Large intestine (tissue), 3 donors: ENCODE results near the gene LAPTM4A. TPM values are rescaled to one million over a fixed set of nuclear protein-coding genes. Genes with fewer than 3 reads are reported as not detected.

Experiments used
- DNase-seq, 2 donors: peaks; one replicate each; pipeline versions ENCODE4 v3.0.0 to v3.0.0-alpha.2; 2013
- H3K27ac ChIP-seq: one replicate; pipeline ENCODE4 v1.5.1; 2013; ENCODE audit warnings: low read length
- H3K27me3 ChIP-seq: 2 replicates; pipeline ENCODE4 v1.6.1; 2013; ENCODE audit warnings: low read length; ENCODE audit not compliant: control insufficient read depth, insufficient read depth
- H3K36me3 ChIP-seq: 2 replicates; pipeline ENCODE4 v1.6.1; 2013; ENCODE audit warnings: low read length; ENCODE audit not compliant: control insufficient read depth, insufficient read depth
- H3K4me1 ChIP-seq: one replicate; pipeline ENCODE4 v1.6.1; 2013; ENCODE audit warnings: low read length; ENCODE audit not compliant: control insufficient read depth, insufficient read depth
- H3K4me3 ChIP-seq: one replicate; pipeline ENCODE4 v1.5.1; 2013; ENCODE audit warnings: low read length
- H3K9me3 ChIP-seq: one replicate; pipeline ENCODE4 v1.6.1; 2013; ENCODE audit warnings: mild to moderate bottlenecking, low read depth, low read length, moderate library complexity; ENCODE audit not compliant: control insufficient read depth
- WGBS: methylation state at CpG from one replicate; pipeline ENCODE4 v1.1.5; 2013; ENCODE audit warnings: low lambda C conversion rate; ENCODE audit not compliant: insufficient coverage; 5-methylcytosine and 5-hydroxymethylcytosine counted together
- polyA plus RNA-seq: library from polyadenylated mRNA; unstranded; fragments of 120-200 nt; gene quantifications from one replicate; pipeline ENCODE4 v1.2.1, GENCODE V29; 2013

The LAPTM4A gene
- polyA plus RNA-seq, 1 donor, result 294 TPM

GRCh38 chr2:20065885-20066602 is 14.6 kb upstream of the LAPTM4A start:
- H3K27ac ChIP-seq, result no peak overlapping the region
- no peaks in the 10 kb centered on the region for H3K9me3 ChIP-seq
- H3K36me3 ChIP-seq, result no peaks in the 10 kb centered on the region
- WGBS, result 100% methylated on average over 1 of the region's 6 CpGs
- H3K27me3 ChIP-seq, result no peaks in the 10 kb centered on the region
- no peak for DNase-seq
- H3K4me1 ChIP-seq, result no peaks in the 10 kb centered on the region
- H3K4me3 ChIP-seq, result no peak overlapping the region

DNA sequence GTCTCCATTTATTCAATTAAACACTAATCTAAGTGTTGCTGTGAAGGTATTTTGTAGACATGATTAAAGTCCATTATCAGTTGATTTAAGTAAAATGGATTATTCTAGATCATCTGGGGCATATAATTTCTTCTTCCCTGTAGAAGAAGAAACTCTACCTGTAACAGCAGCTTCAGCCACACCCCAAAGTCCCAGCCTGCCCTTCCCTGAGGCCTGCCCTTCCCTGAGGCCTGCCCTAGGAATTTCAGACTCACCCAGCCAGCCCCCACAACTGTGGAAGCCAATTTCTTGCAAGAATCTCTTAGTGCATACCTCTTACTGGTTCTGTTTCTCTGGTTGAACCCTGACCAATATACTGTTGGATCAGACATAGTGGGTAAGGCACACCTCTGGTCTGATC is 13.4 kb upstream of the LAPTM4A start:
- H3K27ac ChIP-seq, result no peak overlapping the region
- no peak for DNase-seq
- no peaks in the 10 kb centered on the region for H3K36me3 ChIP-seq
- no peaks in the 10 kb centered on the region for H3K9me3 ChIP-seq
- H3K4me3 ChIP-seq, result no peak overlapping the region
- H3K27me3 ChIP-seq, result no peaks in the 10 kb centered on the region
- no peaks in the 10 kb centered on the region for H3K4me1 ChIP-seq

DNA sequence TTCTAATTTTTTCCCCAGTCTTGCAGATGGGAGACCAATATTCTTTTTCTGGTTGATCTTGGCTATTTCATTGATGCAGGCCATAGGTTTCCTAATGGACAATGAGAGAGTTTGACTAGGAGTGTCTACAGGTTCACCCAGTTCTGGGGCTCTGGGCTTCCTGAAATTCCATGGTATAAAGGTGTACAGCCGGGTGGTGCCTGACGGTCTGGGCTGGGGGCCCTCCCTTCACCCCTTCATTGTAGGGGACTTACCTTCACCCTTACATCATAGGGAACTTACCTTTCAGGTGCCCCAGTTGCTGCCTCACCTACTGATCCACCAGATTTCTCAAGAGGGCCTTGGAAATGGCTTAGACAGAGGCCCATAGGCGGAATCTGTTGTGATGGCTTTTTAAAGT is 13.0 kb upstream of the LAPTM4A start:
- Histone ChIP-seq H3K4me3 (no peak overlapping the region), H3K9me3 (no peaks in the 10 kb centered on the region), H3K4me1 (no peaks in the 10 kb centered on the region), H3K36me3 (no peaks in the 10 kb centered on the region), H3K27ac (no peak overlapping the region), H3K27me3 (no peaks in the 10 kb centered on the region)
- DNase-seq, result no peak
- no CpG with 5 or more reads among the region's 3 CpGs for WGBS

- Histone ChIP-seq H3K27me3 (no peaks in the 10 kb centered on the region), H3K9me3 (no peaks in the 10 kb centered on the region), H3K4me3 (no peak overlapping the region), H3K27ac (peak overlapping the region; percentile 61), H3K4me1 (no peaks in the 10 kb centered on the region), H3K36me3 (no peaks in the 10 kb centered on the region)
- no CpG with 5 or more reads among the region's 11 CpGs for WGBS
- DNase-seq, result peak in 1 of 2 donors; percentile 40
Observed at GRCh38 chr2:20062615-20063545, 11.5 kb upstream of the LAPTM4A start.

DNA sequence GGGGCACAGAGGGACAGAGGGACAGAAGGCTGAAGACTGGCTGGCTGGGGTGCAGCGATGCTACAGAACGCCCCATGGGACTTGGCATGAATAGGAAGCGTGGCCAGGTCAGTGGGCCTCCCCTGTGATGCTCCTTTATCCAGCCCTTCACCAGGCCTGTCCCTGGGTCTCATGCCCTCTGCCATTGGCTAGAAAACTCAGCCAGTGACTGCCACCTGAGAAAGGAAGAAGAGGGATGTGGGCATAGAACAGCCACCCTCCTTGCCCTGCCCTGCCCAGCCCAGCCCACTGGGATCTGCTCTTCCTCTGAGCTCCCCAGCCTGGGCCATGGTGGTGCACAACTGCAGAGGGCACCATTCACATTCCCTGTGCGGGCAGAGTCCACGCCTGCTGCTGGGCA is 10.5 kb upstream of the LAPTM4A start:
- Histone ChIP-seq H3K4me1 (no peaks in the 10 kb centered on the region), H3K4me3 (no peak overlapping the region), H3K27ac (peak overlapping the region; percentile 61), H3K9me3 (no peaks in the 10 kb centered on the region), H3K27me3 (no peaks in the 10 kb centered on the region), H3K36me3 (no peaks in the 10 kb centered on the region)
- no peak for DNase-seq
- no CpG with 5 or more reads among the region's 5 CpGs for WGBS

DNA sequence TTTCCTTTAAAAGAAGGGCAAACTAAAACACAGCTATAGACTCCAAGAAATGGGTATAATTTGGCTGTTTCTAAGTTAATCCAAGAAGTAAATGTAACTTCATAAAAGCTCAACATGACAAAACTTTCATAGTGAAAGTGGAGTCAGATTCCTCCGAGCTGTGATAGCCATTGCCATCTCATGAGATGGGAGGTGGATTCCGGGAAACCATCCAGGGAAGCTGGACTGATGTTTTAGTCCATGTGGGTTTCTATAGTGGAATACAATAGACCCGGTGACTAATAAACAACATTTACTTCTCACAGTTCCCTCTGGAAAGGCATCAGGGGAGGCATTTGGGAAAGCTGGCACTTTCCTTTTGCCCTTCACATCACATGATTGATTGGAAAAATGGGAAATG is 10.0 kb upstream of the LAPTM4A start:
- DNase-seq, result no peak
- Histone ChIP-seq H3K27ac (no peak overlapping the region), H3K27me3 (no peaks in the 10 kb centered on the region), H3K36me3 (no peaks in the 10 kb centered on the region), H3K9me3 (no peaks in the 10 kb centered on the region), H3K4me3 (no peak overlapping the region), H3K4me1 (no peaks in the 10 kb centered on the region)
- WGBS, result 60% methylated on average over 1 of the region's 3 CpGs

DNA sequence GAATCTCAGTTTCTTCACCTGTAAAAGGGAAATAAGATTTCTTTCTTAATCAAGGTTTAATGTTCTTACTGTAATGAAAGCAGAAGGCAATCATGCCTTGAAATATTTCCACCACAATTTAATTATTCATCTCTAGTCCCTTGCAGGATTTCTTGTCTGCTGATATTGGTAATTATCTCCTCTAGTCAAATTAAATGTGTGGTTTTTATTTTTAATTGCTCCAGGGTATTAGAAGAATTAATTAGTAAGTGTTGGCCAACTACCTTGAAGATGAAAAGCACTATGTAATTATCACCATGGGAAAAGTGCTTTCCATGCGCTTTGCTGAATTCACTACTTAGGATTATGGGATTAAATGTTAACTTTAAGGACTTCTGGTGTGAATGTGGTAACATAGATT is 8.7 kb upstream of the LAPTM4A start:
- DNase-seq, result no peak
- Histone ChIP-seq H3K9me3 (no peaks in the 10 kb centered on the region), H3K27me3 (no peaks in the 10 kb centered on the region), H3K27ac (no peak overlapping the region), H3K4me3 (no peak overlapping the region), H3K4me1 (no peaks in the 10 kb centered on the region), H3K36me3 (no peaks in the 10 kb centered on the region)
- no CpG with 5 or more reads among the region's 1 CpG for WGBS

GRCh38 chr2:20057268-20057667 is 5.8 kb upstream of the LAPTM4A start:
- no peaks in the 10 kb centered on the region for H3K27me3 ChIP-seq
- WGBS, result 100% methylated on average over 1 of the region's 1 CpG
- H3K4me1 ChIP-seq, result peaks cover 2% of the 10 kb centered on the region
- no peak overlapping the region for H3K27ac ChIP-seq
- H3K9me3 ChIP-seq, result no peaks in the 10 kb centered on the region
- no peak overlapping the region for H3K4me3 ChIP-seq
- no peaks in the 10 kb centered on the region for H3K36me3 ChIP-seq
- no peak for DNase-seq

GRCh38 chr2:20054931-20055330 is 3.5 kb upstream of the LAPTM4A start:
- DNase-seq, result no peak
- WGBS, result 56% methylated on average over 1 of the region's 3 CpGs
- Histone ChIP-seq H3K9me3 (no peaks in the 10 kb centered on the region), H3K36me3 (no peaks in the 10 kb centered on the region), H3K27me3 (no peaks in the 10 kb centered on the region), H3K4me1 (peaks cover 2% of the 10 kb centered on the region), H3K4me3 (no peak overlapping the region), H3K27ac (no peak overlapping the region)

GRCh38 chr2:20054119-20054518 is 2.7 kb upstream of the LAPTM4A start:
- Histone ChIP-seq H3K27ac (no peak overlapping the region), H3K4me3 (no peak overlapping the region), H3K9me3 (no peaks in the 10 kb centered on the region), H3K4me1 (peaks cover 2% of the 10 kb centered on the region), H3K27me3 (no peaks in the 10 kb centered on the region), H3K36me3 (no peaks in the 10 kb centered on the region)
- no peak for DNase-seq
- WGBS, result no CpG with 5 or more reads among the region's 6 CpGs
